ENCODE results near the gene SEC24D.
"Not testable (repeated sequence)": the region's sequence is repeated elsewhere in the genome, so short reads cannot be mapped to it uniquely, and the experiment has no call there.

Gene SEC24D

GRCh38 chr4:118811832-118812231, 24.1 kb downstream of the SEC24D start:
- DNase-seq (ENCODE audit: low spot score): no peak

- no peak for DNase-seq (ENCODE audit: low spot score)
Measured at GRCh38 chr4:118810991-118811764, 24.7 kb downstream of the SEC24D start.

GRCh38 chr4:118807659-118808058, 28.3 kb downstream of the SEC24D start:
- no peak for DNase-seq (ENCODE audit: low spot score)

- DNase-seq (ENCODE audit: low spot score): no peak
Measured at GRCh38 chr4:118803253-118803652, 32.7 kb downstream of the SEC24D start.

- no peak for DNase-seq (ENCODE audit: low spot score)
Measured at GRCh38 chr4:118801895-118802575, 33.9 kb downstream of the SEC24D start.

- DNase-seq (ENCODE audit: low spot score): no peak
Measured at GRCh38 chr4:118799231-118799942, 36.5 kb downstream of the SEC24D start.

- DNase-seq (ENCODE audit: low spot score): peak; percentile 10
Measured at GRCh38 chr4:118798658-118799057, 37.3 kb downstream of the SEC24D start.

GRCh38 chr4:118797558-118798142, 38.3 kb downstream of the SEC24D start:
- DNase-seq (ENCODE audit: low spot score): no peak

- not testable (repeated sequence) for DNase-seq (ENCODE audit: low spot score)
Measured at GRCh38 chr4:118791690-118792446, 44.1 kb downstream of the SEC24D start.

GRCh38 chr4:118790544-118790943, 45.4 kb downstream of the SEC24D start:
- no peak for DNase-seq (ENCODE audit: low spot score)

- DNase-seq (ENCODE audit: low spot score): no peak
Measured at GRCh38 chr4:118788911-118789310, 47.0 kb downstream of the SEC24D start.

GRCh38 chr4:118787844-118788380, 48.0 kb downstream of the SEC24D start:
- no peak for DNase-seq (ENCODE audit: low spot score)

GRCh38 chr4:118784776-118785175, 51.1 kb downstream of the SEC24D start:
- DNase-seq (ENCODE audit: low spot score): no peak

- no peak for DNase-seq (ENCODE audit: low spot score)
Measured at GRCh38 chr4:118783887-118784286, 52.0 kb downstream of the SEC24D start.

- not testable (repeated sequence) for DNase-seq (ENCODE audit: low spot score)
Measured at GRCh38 chr4:118782886-118783285, 53.0 kb downstream of the SEC24D start.

- not testable (repeated sequence) for DNase-seq (ENCODE audit: low spot score)
Measured at GRCh38 chr4:118777649-118778048, 58.3 kb downstream of the SEC24D start.

GRCh38 chr4:118776955-118777640, 58.8 kb downstream of the SEC24D start:
- not testable (repeated sequence) for DNase-seq (ENCODE audit: low spot score)

GRCh38 chr4:118776157-118776954, 59.6 kb downstream of the SEC24D start:
- DNase-seq (ENCODE audit: low spot score): no peak

- no peak for DNase-seq (ENCODE audit: low spot score)
Measured at GRCh38 chr4:118775405-118775804, 60.5 kb downstream of the SEC24D start.

- no peak for DNase-seq (ENCODE audit: low spot score)
Measured at GRCh38 chr4:118774989-118775388, 60.9 kb downstream of the SEC24D start.

All from HuH-7 (cell line).